ENCODE data around the gene CDC42BPG.

CDC42BPG gene

GRCh38 chr11:64805481-64805880 is 39.0 kb downstream of the CDC42BPG start:
- no peak for DNase-seq (ENCODE audit: low read depth)

GRCh38 chr11:64804346-64805210 is 39.9 kb downstream of the CDC42BPG start:
- DNase-seq (ENCODE audit: low read depth): no peak

GRCh38 chr11:64803846-64804345 is 40.6 kb downstream of the CDC42BPG start:
- DNase-seq (ENCODE audit: low read depth): no peak

GRCh38 chr11:64803158-64803845 is 41.2 kb downstream of the CDC42BPG start, which contains the start of gene MAP4K2:
MAP4K2 (minus strand) TSS chr11:64803214; CDS start chr11:64803149, 65 bp downstream.
- DNase-seq (ENCODE audit: low read depth): peak; percentile 27

DNA sequence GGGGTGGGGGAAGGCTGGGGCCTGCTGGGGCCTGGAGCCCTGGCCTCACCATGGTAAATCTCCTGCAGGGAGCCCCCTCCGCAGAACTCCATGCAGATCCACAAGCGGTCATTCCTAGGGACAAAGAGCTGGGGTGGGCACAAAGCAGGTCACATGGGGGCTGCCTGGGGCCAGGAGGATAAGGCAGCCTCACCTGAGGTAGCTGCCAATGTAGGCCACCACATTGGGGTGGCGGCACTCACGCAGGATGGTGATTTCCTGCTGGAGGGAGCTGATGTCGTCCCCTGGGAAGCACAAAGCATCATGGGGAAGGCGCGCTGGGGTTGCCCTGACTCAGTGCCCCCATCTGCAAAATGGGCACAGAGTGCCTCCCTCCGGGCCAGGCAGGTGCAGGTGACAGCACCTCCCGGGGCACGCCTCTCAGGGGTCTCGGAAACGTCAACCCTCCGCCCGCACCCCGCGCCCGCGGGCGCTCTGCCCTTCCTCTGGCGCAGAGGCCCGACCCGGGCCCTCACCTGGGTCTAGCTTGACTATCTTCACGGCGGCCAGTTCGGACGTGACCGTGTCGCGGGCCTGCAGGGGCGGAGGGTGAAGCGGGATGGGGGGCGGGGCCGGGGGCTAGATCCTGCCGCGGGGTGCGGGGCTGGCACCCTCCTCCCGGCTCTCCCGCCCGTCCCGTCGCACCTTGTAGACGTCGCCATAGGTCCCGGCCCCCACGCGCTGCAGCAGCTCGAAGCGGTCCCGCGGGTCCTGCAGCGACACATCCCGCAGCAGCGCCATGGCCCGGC is 41.9 kb downstream of the CDC42BPG start:
- no peak for DNase-seq (ENCODE audit: low read depth)

- DNase-seq (ENCODE audit: low read depth): no peak
Observed at GRCh38 chr11:64801561-64802369, 42.7 kb downstream of the CDC42BPG start.

GRCh38 chr11:64801158-64801464 is 43.3 kb downstream of the CDC42BPG start:
- DNase-seq (ENCODE audit: low read depth): no peak

- no peak for DNase-seq (ENCODE audit: low read depth)
Observed at GRCh38 chr11:64800303-64801157, 43.9 kb downstream of the CDC42BPG start.

- no peak for DNase-seq (ENCODE audit: low read depth)
Observed at GRCh38 chr11:64799623-64800302, 44.7 kb downstream of the CDC42BPG start.

DNA sequence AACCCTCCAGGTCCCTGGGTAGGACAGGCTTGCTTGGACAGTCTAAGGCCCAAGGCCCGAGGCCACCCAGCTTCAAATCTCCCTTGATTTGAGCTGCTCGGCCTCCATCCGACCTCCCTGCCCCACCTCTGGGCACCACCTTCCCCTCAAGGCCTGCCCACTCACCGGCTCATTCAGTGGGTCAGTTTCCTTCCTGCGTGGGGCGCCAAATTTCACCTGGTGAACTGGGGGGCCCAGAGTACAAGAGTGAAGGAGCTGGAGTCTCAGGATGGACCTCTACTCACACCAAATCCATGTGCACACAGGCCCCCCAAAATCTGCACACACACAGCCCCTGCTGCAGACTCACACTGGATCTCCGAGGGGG is 45.2 kb downstream of the CDC42BPG start:
- no peak for DNase-seq (ENCODE audit: low read depth)

GRCh38 chr11:64796757-64797541 is 47.5 kb downstream of the CDC42BPG start:
- no peak for DNase-seq (ENCODE audit: low read depth)

DNA sequence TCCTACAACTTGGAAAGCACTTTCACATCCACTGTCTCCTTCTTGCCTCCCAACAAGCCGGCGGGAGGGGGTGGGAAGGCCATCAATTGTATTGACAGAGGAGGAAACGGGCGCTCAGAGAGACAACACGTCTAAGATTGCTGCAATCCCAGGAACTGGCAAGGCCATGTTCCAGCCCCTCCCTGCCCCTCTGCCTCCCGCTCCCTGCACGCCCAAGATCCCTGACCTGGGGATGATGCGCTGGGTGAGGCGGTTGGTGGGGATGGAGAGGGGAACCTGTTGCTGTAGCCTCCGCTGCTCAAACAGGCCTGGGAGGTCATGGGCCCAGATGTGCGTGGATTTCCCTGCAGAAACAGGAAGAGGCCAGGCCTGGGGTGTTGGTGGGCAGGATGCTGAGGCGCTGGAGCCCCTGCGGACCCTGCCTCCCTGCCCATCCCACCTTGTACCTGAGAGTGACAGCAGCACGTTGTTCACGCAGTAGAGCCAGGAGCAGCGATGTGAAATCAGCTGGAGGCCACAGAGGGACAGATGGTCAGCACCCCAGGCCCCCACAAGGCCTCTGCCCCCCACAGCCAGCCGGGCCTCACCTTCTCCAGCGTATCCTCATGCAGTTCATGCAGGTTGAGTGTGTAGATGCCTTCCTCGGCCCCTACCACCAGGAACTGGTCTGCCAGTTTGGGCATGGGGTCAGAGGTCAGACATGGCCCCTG is 48.3 kb downstream of the CDC42BPG start:
- no peak for DNase-seq (ENCODE audit: low read depth)

DNA sequence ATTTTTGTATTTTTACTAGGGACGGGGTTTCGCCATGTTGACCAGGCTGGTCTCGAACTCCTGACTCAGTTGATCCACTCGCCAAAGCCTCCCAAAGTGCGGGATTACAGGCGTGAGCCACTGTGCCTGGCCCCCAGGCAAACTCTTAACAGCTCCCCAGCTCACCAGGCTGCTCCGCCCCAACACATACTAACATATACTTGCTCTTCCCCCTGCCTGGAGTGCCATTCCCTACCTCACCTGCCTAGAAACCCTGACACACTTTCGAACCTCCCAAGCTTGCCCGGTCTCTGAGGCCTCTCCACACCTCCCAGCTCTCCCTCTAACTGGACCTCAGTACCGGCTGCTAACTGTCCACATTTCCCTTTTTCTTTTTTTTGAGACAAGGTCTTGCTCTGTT is 49.9 kb downstream of the CDC42BPG start:
- no peak for DNase-seq (ENCODE audit: low read depth)

DNA sequence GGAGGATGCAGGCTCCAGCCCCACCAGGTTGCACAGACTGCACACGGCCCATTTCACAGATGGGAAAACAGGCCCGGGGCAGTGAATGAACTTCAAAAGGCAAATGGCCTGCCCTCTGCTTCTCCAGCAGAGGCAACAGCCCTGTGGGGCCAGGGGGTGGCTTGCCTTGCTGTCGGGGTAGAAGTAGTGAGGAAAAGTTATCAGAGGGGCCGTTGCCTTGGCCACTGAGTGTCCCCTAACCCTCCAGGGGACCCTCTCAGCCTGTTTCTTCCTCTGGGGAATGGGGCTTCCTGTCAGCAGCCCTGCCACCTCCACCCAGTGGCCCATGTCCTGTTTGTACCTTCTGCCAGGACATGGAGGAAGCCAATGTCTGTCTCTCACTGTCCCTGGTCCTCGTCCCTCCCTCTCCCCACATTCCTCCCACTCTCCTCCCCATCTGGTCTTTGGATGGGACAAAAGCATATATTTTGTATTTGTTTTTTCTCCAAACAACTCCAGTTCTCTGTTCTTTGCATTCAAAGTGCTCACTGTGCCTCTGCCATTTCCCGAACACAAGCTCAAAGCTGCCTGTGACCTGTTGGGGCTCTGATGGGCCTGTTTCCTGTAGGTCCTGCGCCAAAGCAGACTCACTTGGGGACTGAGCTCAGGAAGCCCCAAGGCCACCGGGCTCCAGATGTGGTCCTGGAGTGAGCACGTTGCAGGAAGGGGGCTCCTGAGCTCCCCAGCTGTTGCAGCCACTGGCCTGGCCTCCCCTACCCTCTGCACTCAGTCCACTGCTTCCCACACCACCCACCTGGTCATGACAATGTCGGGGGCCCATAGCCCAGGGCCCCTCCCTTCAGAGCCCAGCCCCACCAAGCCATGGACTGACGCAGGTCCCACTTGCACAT is 50.9 kb downstream of the CDC42BPG start:
- DNase-seq (ENCODE audit: low read depth): no peak

DNA sequence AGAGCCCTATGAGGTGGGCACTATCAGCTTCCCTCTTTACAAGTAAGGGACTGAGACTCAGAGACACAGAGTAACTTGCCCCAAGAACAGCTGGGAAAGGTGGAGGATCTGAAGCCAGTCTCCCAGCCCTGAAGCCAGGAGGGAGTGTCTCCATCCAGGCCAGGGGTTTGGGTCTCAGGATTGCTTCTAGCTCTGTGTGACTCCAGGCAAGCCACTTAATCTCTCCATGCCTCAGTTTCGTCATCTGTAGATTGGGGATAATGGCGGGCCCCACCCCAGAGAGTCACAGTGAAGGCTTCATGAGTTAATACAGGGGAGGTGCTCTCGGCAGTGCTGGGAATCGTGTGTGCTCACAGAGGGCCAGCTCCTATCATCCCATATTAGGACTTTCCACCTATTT is 52.0 kb downstream of the CDC42BPG start:
- no peak for DNase-seq (ENCODE audit: low read depth)

GRCh38 chr11:64791781-64792291 is 52.6 kb downstream of the CDC42BPG start:
- no peak for DNase-seq (ENCODE audit: low read depth)

Measured in GM04503 (cell line).